Natural killer cell (primary cell): ENCODE data around the gene SEPTIN12. TPM values are rescaled to one million over a fixed set of nuclear protein-coding genes. Genes with fewer than 3 reads are reported as not detected.
"Not testable (repeated sequence)": the region's sequence is repeated elsewhere in the genome, so short reads cannot be mapped to it uniquely, and the experiment has no call there.

Experiments used
- ATAC-seq, 3 donors: fragments of 150-1000 bp in 2 of 3; fragments of 200-7000 bp in 1 of 3; cut with Tn5 transposase; 1 replicate in 1 of 3; 2 replicates in 2 of 3; pipeline ENCODE4 v1.10.0; 2021; ENCODE audit warnings: mild to moderate bottlenecking in 2 of 3, moderate library complexity in 2 of 3
- DNase-seq, 2 donors: peaks; one replicate each; pipeline versions ENCODE4 v3.0.0 to v3.0.0-alpha.2; 2013 to 2021; ENCODE audit warnings: mixed read lengths in 1 of 2
- H3K27ac ChIP-seq: one replicate; pipeline ENCODE4 v1.5.1; 2013; ENCODE audit warnings: mild to moderate bottlenecking, low read length
- H3K27me3 ChIP-seq: one replicate; pipeline ENCODE4 v1.6.1; 2013; ENCODE audit warnings: low read length; ENCODE audit not compliant: control insufficient read depth, insufficient read depth
- H3K36me3 ChIP-seq: one replicate; pipeline ENCODE4 v1.6.1; 2013; ENCODE audit warnings: low read length; ENCODE audit not compliant: control insufficient read depth, insufficient read depth
- H3K4me1 ChIP-seq: one replicate; pipeline ENCODE4 v1.6.1; 2013; ENCODE audit warnings: low read length; ENCODE audit not compliant: control insufficient read depth, insufficient read depth
- H3K4me3 ChIP-seq: one replicate; pipeline ENCODE4 v1.5.1; 2013; ENCODE audit warnings: low read length
- H3K9me3 ChIP-seq: one replicate; pipeline ENCODE4 v1.6.1; 2013; ENCODE audit warnings: low read length; ENCODE audit not compliant: control insufficient read depth, insufficient read depth
- H3K27ac Mint-ChIP-seq, 2 donors: one replicate each; pipeline ENCODE4 v1.8.0; 2022; ENCODE audit warnings: mild to moderate bottlenecking in 2 of 2, mixed read lengths in 2 of 2, moderate library complexity in 1 of 2
- H3K27me3 Mint-ChIP-seq, 2 donors: one replicate each; pipeline ENCODE4 v1.8.0; 2022; ENCODE audit warnings: low read depth in 2 of 2, mixed read lengths in 2 of 2
- H3K36me3 Mint-ChIP-seq: one replicate; pipeline ENCODE4 v1.8.0; 2022; ENCODE audit warnings: mixed read lengths
- H3K4me1 Mint-ChIP-seq, 2 donors: one replicate each; pipeline ENCODE4 v1.8.0; 2022; ENCODE audit warnings: mixed read lengths in 2 of 2
- H3K4me3 Mint-ChIP-seq: one replicate; pipeline ENCODE4 v1.8.0; 2022; ENCODE audit warnings: mild to moderate bottlenecking, moderate library complexity, mixed read lengths
- H3K9me3 Mint-ChIP-seq, 2 donors: one replicate each; pipeline ENCODE4 v1.8.0; 2022; ENCODE audit warnings: mixed read lengths in 2 of 2
- CTCF ChIP-seq: fragments of 200-600 bp; IDR thresholded peaks from one replicate; pipeline ENCODE4 v1.8.0; 2022; ENCODE audit warnings: antibody characterized with exemption
- WGBS: methylation state at CpG from one replicate; pipeline ENCODE4 v1.1.7; 2013; ENCODE audit warnings: missing lambda C conversion rate; ENCODE audit not compliant: insufficient coverage; 5-methylcytosine and 5-hydroxymethylcytosine counted together
- intact Hi-C: fragments of 100-400 bp; cut with micrococcal nuclease; formaldehyde crosslinking; loops from one replicate; pipeline ENCODE4 v1.14.2; 2022
- total RNA-seq, 4 donors: library from RNA; stranded (reverse); fragments of 120-200 nt in 1 of 4; gene quantifications; one replicate each; pipeline versions ENCODE4 v1.2.3 to v1.2.4, GENCODE V29; 2013 to 2022

Gene SEPTIN12
- total RNA-seq, 3 donors from 2014 or later (not counting 1 experiment from before 2014, with no cell fraction given), result 0.59 TPM; not detected in 2

- H3K27ac ChIP-seq, result no peak overlapping the region
- no peaks in the 10 kb centered on the region for H3K27me3 ChIP-seq
- no peaks in the 10 kb centered on the region for H3K9me3 ChIP-seq
- intact Hi-C loops, result no loop called here
- ATAC-seq (no peak), DNase-seq (no peak)
- H3K36me3 ChIP-seq, result no peaks in the 10 kb centered on the region
- Mint-ChIP-seq H3K36me3 (no peaks in the 10 kb centered on the region), H3K9me3 (no peaks in the 10 kb centered on the region), H3K4me1 (peaks cover 17% of the 10 kb centered on the region in 2 donors), H3K27me3 (no peaks in the 10 kb centered on the region), H3K27ac (no peak overlapping the region), H3K4me3 (peak overlapping the region; percentile 28)
- 48% methylated on average over 13 of the region's 14 CpGs for WGBS
- no peak overlapping the region for H3K4me3 ChIP-seq
- TF ChIP-seq CTCF, result no peak
- no peaks in the 10 kb centered on the region for H3K4me1 ChIP-seq
Measured at GRCh38 chr16:4743226-4743878, 44.8 kb downstream of the SEPTIN12 start.

GRCh38 chr16:4738370-4738769 lies 49.8 kb downstream of the SEPTIN12 start:
- H3K27ac ChIP-seq, ATAC-seq, H3K27ac Mint-ChIP-seq, H3K36me3 Mint-ChIP-seq, H3K27me3 ChIP-seq, H3K9me3 Mint-ChIP-seq, H3K36me3 ChIP-seq, H3K4me3 Mint-ChIP-seq, intact Hi-C loops, H3K27me3 Mint-ChIP-seq, H3K9me3 ChIP-seq, DNase-seq, H3K4me3 ChIP-seq: not testable (repeated sequence)
- peaks cover 12 to 22% of the 10 kb centered on the region in 2 donors for H3K4me1 Mint-ChIP-seq
- H3K4me1 ChIP-seq, result peaks cover 15% of the 10 kb centered on the region
- WGBS, result 89% methylated on average over 5 of the region's 5 CpGs

- Histone ChIP-seq H3K4me1 (peaks cover 18% of the 10 kb centered on the region), H3K36me3 (no peaks in the 10 kb centered on the region), H3K27me3 (no peaks in the 10 kb centered on the region), H3K9me3 (no peaks in the 10 kb centered on the region), H3K4me3 (no peak overlapping the region), H3K27ac (no peak overlapping the region)
- Mint-ChIP-seq H3K4me1 (peaks cover 11 to 24% of the 10 kb centered on the region in 2 donors), H3K27me3 (no peaks in the 10 kb centered on the region), H3K9me3 (no peaks in the 10 kb centered on the region), H3K4me3 (no peak overlapping the region), H3K27ac (no peak overlapping the region), H3K36me3 (no peaks in the 10 kb centered on the region)
- TF ChIP-seq CTCF, result no peak
- DNase-seq (no peak), ATAC-seq (no peak)
- intact Hi-C loops, result no loop called here
- WGBS, result 89% methylated on average over 15 of the region's 15 CpGs
Measured at GRCh38 chr16:4737545-4737944, 50.6 kb downstream of the SEPTIN12 start.

GRCh38 chr16:4736546-4736945 lies 51.6 kb downstream of the SEPTIN12 start:
- TF ChIP-seq CTCF, result no peak
- H3K9me3 ChIP-seq, result no peaks in the 10 kb centered on the region
- H3K36me3 ChIP-seq, result no peaks in the 10 kb centered on the region
- H3K27me3 ChIP-seq, result no peaks in the 10 kb centered on the region
- no peak for ATAC-seq
- intact Hi-C loops, result no loop called here
- Mint-ChIP-seq H3K4me3 (peak overlapping the region; percentile 31), H3K36me3 (no peaks in the 10 kb centered on the region), H3K27ac (no peak overlapping the region), H3K9me3 (no peaks in the 10 kb centered on the region), H3K27me3 (no peaks in the 10 kb centered on the region), H3K4me1 (peaks cover 12 to 24% of the 10 kb centered on the region in 2 donors)
- H3K27ac ChIP-seq, result no peak overlapping the region
- WGBS, result 96% methylated on average over 4 of the region's 4 CpGs
- no peak for DNase-seq
- peaks cover 18% of the 10 kb centered on the region for H3K4me1 ChIP-seq
- no peak overlapping the region for H3K4me3 ChIP-seq
